WTC11 (cell line): ENCODE results near the gene OR52B4. TPM values are rescaled to one million over a fixed set of nuclear protein-coding genes. Genes with fewer than 3 reads are reported as not detected.
A peak's percentile ranks its signal among the peaks of the same experiment; 100 is the strongest.
"Not testable (repeated sequence)": the region's sequence is repeated elsewhere in the genome, so short reads cannot be mapped to it uniquely, and the experiment has no call there.

Experiments used
- ATAC-seq: fragments of 200-7000 bp; cut with Tn5 transposase; 2 replicates; pipeline ENCODE4 v1.10.0; 2021; ENCODE audit warnings: mild to moderate bottlenecking, moderate library complexity
- CTCF ChIA-PET: fragments of 300-600 bp; sonication (Branson Sonifier 250); formaldehyde crosslinking; loops from one replicate; lab custom pipeline; 2021; ENCODE audit warnings: antibody characterized with exemption; lab: Charles Lee
- POLR2A ChIA-PET: fragments of 350-600 bp; sonication (Branson Sonifier 250); formaldehyde crosslinking; loops from one replicate; lab custom pipeline; 2021; ENCODE audit warnings: antibody characterized with exemption; lab: Charles Lee
- DNase-seq: peaks from one replicate; pipeline ENCODE4 v3.0.0; 2021; ENCODE audit warnings: low spot score
- H3K27ac Mint-ChIP-seq: 2 replicates; pipeline ENCODE4 v1.8.0; 2021; ENCODE audit warnings: mixed read lengths
- H3K27me3 Mint-ChIP-seq: 2 replicates; pipeline ENCODE4 v1.8.0; 2021; ENCODE audit warnings: low read depth, mild to moderate bottlenecking, moderate library complexity, mixed read lengths
- H3K36me3 Mint-ChIP-seq: 2 replicates; pipeline ENCODE4 v1.8.0; 2021; ENCODE audit warnings: mixed read lengths
- H3K4me1 Mint-ChIP-seq: 2 replicates; pipeline ENCODE4 v1.8.0; 2022; ENCODE audit warnings: mixed read lengths
- H3K4me3 Mint-ChIP-seq: 2 replicates; pipeline ENCODE4 v1.8.0; 2021; ENCODE audit warnings: mild to moderate bottlenecking, moderate library complexity, mixed read lengths
- H3K9me3 Mint-ChIP-seq: 2 replicates; pipeline ENCODE4 v1.8.0; 2021; ENCODE audit warnings: mixed read lengths
- CREM ChIP-seq: sonication (generic); formaldehyde crosslinking; IDR thresholded peaks from 2 replicates; pipeline ENCODE4 v1.8.1; 2022; ENCODE audit warnings: mild to moderate bottlenecking, missing genetic modification reagents, moderate library complexity
- ELF4 ChIP-seq: sonication (generic); formaldehyde crosslinking; IDR thresholded peaks from 2 replicates; pipeline ENCODE4 v1.8.1; 2022; ENCODE audit warnings: low read depth, mild to moderate bottlenecking, moderate library complexity, missing genetic modification reagents
- EMX1 ChIP-seq: fragments of 250-450 bp; sonication (Bioruptor Pico); IDR thresholded peaks from 2 replicates; pipeline ENCODE4 v1.8.0; 2021; ENCODE audit warnings: mild to moderate bottlenecking
- ESRRA ChIP-seq: sonication (generic); formaldehyde crosslinking; IDR thresholded peaks from 2 replicates; pipeline ENCODE4 v1.8.1; 2022; ENCODE audit warnings: mild to moderate bottlenecking, missing genetic modification reagents, borderline replicate concordance
- JAZF1 ChIP-seq: fragments of 250-450 bp; sonication (Bioruptor Pico); IDR thresholded peaks from 2 replicates; pipeline ENCODE4 v1.9.0; 2021; ENCODE audit warnings: moderate library complexity, mild to moderate bottlenecking, inconsistent platforms
- MYBL2 ChIP-seq: sonication (generic); formaldehyde crosslinking; IDR thresholded peaks from 2 replicates; pipeline ENCODE4 v1.8.1; 2023; ENCODE audit warnings: mild to moderate bottlenecking, moderate library complexity, missing genetic modification reagents
- RELA ChIP-seq: sonication (generic); formaldehyde crosslinking; IDR thresholded peaks from 2 replicates; pipeline ENCODE4 v1.8.1; 2022; ENCODE audit warnings: missing genetic modification reagents, mild to moderate bottlenecking, borderline replicate concordance
- SMAD4 ChIP-seq: sonication (generic); formaldehyde crosslinking; IDR thresholded peaks from 2 replicates; pipeline ENCODE4 v1.8.0; 2022; ENCODE audit warnings: mild to moderate bottlenecking, missing genetic modification reagents
- SP1 ChIP-seq: sonication (generic); formaldehyde crosslinking; conservative IDR thresholded peaks from 2 replicates; pipeline ENCODE4 v1.8.1; 2022; ENCODE audit warnings: missing genetic modification reagents
- TEAD1 ChIP-seq: sonication (generic); formaldehyde crosslinking; IDR thresholded peaks from 2 replicates; pipeline ENCODE4 v1.8.0; 2022; ENCODE audit warnings: mild to moderate bottlenecking, missing genetic modification reagents
- ZBTB21 ChIP-seq: sonication (generic); formaldehyde crosslinking; IDR thresholded peaks from 2 replicates; pipeline ENCODE4 v1.8.1; 2023; ENCODE audit warnings: mild to moderate bottlenecking, missing genetic modification reagents, borderline replicate concordance
- ZNF219 ChIP-seq: sonication (generic); formaldehyde crosslinking; IDR thresholded peaks from 2 replicates; pipeline ENCODE4 v1.8.0; 2023; ENCODE audit warnings: missing genetic modification reagents, mild to moderate bottlenecking, borderline replicate concordance
- ZNF671 ChIP-seq: fragments of 250-450 bp; sonication (Bioruptor Pico); IDR thresholded peaks from 2 replicates; pipeline ENCODE4 v1.8.0; 2021; ENCODE audit warnings: mild to moderate bottlenecking
- total RNA-seq: library from RNA; stranded (reverse); gene quantifications from 3 replicates; pipeline ENCODE4 v1.2.3, GENCODE V29; 2021
- TF ChIP-seq, protein P1 (sequence below): sonication (generic); formaldehyde crosslinking; IDR thresholded peaks from 2 replicates; pipeline ENCODE4 v1.8.1; 2022; ENCODE audit warnings: mild to moderate bottlenecking, missing genetic modification reagents, moderate library complexity, borderline replicate concordance
- TF ChIP-seq, protein P2 (sequence below): sonication (generic); formaldehyde crosslinking; IDR thresholded peaks from 2 replicates; pipeline ENCODE4 v1.8.0; 2022; ENCODE audit warnings: mild to moderate bottlenecking, missing genetic modification reagents
- TF ChIP-seq, protein P3 (sequence below): sonication (generic); formaldehyde crosslinking; IDR thresholded peaks from 2 replicates; pipeline ENCODE4 v1.8.1; 2022; ENCODE audit warnings: mild to moderate bottlenecking, moderate library complexity, missing genetic modification reagents
- TF ChIP-seq, protein P4 (sequence below): fragments of 250-450 bp; sonication (Bioruptor Pico); IDR thresholded peaks from 2 replicates; pipeline ENCODE4 v2.1.2; 2022; ENCODE audit warnings: mild to moderate bottlenecking, moderate library complexity
- TF ChIP-seq, protein P5 (sequence below): sonication (generic); formaldehyde crosslinking; conservative IDR thresholded peaks from 2 replicates; pipeline ENCODE4 v1.8.1; 2023; ENCODE audit warnings: mild to moderate bottlenecking, low read depth, missing genetic modification reagents, moderate library complexity
- TF ChIP-seq, protein P6 (sequence below): sonication (generic); formaldehyde crosslinking; IDR thresholded peaks from 2 replicates; pipeline ENCODE4 v1.8.0; 2023; ENCODE audit warnings: mild to moderate bottlenecking, missing genetic modification reagents
- TF ChIP-seq, protein P7 (sequence below): sonication (generic); formaldehyde crosslinking; IDR thresholded peaks from 2 replicates; pipeline ENCODE4 v1.8.0; 2022; ENCODE audit warnings: mild to moderate bottlenecking, missing genetic modification reagents

The OR52B4 gene
- total RNA-seq, 1 experiment from 2014 or later: not detected

DNA sequence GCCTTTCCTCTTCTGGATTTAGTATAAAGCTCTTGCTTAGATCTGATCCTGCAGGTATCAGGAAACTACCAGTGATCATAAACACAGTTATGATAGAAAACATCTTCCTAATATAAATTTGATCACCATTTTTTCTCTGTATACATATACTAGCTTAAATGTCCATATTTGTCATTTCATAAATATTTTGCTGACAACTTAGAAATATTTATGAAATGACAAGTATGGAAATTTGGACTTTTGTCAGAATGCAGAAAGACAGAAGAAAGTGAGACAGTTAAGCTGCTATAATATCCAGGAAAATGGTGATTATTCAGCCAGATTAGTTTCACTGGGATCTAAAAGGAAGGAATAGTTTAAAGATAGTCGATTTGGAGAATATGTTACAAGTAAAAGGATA, 48.1 kb upstream of the OR52B4 start (continued):
- TF ChIP-seq ELF4 (no peak), JAZF1 (no peak), ZNF219 (CRISPR knock-in tag) (no peak), ZNF671 (CRISPR knock-in tag) (no peak), MYBL2 (CRISPR knock-in tag) (no peak), SP1 (no peak), ZBTB21 (CRISPR knock-in tag) (no peak)
- TF ChIP-seq, protein P1, sequence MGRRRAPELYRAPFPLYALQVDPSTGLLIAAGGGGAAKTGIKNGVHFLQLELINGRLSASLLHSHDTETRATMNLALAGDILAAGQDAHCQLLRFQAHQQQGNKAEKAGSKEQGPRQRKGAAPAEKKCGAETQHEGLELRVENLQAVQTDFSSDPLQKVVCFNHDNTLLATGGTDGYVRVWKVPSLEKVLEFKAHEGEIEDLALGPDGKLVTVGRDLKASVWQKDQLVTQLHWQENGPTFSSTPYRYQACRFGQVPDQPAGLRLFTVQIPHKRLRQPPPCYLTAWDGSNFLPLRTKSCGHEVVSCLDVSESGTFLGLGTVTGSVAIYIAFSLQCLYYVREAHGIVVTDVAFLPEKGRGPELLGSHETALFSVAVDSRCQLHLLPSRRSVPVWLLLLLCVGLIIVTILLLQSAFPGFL: no peak
- TF ChIP-seq, protein P2, sequence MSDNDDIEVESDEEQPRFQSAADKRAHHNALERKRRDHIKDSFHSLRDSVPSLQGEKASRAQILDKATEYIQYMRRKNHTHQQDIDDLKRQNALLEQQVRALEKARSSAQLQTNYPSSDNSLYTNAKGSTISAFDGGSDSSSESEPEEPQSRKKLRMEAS (CRISPR knock-in tag): no peak

DNA sequence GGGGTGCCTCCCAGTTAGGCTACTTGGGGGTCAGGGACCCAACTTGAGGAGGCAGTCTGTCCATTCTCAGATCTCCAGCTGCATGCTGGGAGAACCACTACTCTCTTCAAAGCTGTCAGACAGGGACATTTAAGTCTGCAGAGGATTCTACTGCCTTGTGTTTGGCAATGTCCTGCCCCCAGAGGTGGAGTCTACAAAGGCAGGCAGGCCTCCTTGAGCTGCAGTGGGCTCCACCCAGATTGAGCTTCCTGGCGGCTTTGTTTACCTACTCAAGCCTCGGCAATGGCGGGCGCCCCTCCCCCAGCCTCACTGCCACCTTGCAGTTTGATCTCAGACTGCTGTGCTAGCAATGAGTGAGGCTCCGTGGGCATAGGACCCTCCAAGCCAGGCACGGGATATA, 38.0 kb upstream of the OR52B4 start:
- peaks cover 54% of the 10 kb centered on the region for H3K9me3 Mint-ChIP-seq
- H3K4me3 Mint-ChIP-seq, H3K4me1 Mint-ChIP-seq, ATAC-seq, CTCF ChIA-PET, H3K27ac Mint-ChIP-seq, POLR2A ChIA-PET, DNase-seq: not testable (repeated sequence)
- peaks cover 18% of the 10 kb centered on the region for H3K27me3 Mint-ChIP-seq
- peaks cover 34% of the 10 kb centered on the region for H3K36me3 Mint-ChIP-seq

DNA sequence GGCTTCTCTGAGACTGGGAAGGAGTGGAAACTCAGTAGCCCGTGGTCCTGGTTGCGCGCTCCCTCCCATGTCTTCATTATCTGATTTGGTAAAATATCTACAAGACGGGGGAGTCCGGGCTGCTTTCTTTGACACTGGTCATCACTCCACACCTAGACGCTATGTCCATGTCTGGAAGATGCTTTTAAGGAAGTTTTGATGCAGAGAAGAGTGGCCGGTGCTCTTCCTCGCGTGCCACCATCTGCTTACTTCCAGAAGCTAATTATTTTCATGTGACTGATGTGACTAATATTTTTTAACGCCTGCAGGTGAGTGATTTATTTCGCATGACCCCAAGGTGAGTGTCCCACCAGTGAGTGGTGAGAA, 25.7 kb upstream of the OR52B4 start:
- ChIA-PET POLR2A (interaction anchor here (0.8 kb wide), 1 partner anchor 206 kb away, joined by 3 read pairs; no protein-coding TSS in a partner anchor), CTCF (interaction anchor here (1.2 to 2.2 kb wide), 4 partner anchors 17 to 212 kb away, joined by 3 to 20 read pairs (median 4); no protein-coding TSS in a partner anchor)
- no peak for DNase-seq
- TF ChIP-seq EMX1 (CRISPR knock-in tag) (no peak), CREM (CRISPR knock-in tag) (no peak), ELF4 (no peak), TEAD1 (no peak), SMAD4 (CRISPR knock-in tag) (no peak), RELA (CRISPR knock-in tag) (no peak), ESRRA (no peak)
- TF ChIP-seq, protein P3, sequence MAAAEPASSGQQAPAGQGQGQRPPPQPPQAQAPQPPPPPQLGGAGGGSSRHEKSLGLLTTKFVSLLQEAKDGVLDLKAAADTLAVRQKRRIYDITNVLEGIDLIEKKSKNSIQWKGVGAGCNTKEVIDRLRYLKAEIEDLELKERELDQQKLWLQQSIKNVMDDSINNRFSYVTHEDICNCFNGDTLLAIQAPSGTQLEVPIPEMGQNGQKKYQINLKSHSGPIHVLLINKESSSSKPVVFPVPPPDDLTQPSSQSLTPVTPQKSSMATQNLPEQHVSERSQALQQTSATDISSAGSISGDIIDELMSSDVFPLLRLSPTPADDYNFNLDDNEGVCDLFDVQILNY (CRISPR knock-in tag): no peak
- TF ChIP-seq, protein P4, sequence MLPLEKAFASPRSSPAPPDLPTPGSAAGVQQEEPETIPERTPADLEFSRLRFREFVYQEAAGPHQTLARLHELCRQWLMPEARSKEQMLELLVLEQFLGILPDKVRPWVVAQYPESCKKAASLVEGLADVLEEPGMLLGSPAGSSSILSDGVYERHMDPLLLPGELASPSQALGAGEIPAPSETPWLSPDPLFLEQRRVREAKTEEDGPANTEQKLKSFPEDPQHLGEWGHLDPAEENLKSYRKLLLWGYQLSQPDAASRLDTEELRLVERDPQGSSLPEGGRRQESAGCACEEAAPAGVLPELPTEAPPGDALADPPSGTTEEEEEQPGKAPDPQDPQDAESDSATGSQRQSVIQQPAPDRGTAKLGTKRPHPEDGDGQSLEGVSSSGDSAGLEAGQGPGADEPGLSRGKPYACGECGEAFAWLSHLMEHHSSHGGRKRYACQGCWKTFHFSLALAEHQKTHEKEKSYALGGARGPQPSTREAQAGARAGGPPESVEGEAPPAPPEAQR: no peak
- TF ChIP-seq, protein P5, sequence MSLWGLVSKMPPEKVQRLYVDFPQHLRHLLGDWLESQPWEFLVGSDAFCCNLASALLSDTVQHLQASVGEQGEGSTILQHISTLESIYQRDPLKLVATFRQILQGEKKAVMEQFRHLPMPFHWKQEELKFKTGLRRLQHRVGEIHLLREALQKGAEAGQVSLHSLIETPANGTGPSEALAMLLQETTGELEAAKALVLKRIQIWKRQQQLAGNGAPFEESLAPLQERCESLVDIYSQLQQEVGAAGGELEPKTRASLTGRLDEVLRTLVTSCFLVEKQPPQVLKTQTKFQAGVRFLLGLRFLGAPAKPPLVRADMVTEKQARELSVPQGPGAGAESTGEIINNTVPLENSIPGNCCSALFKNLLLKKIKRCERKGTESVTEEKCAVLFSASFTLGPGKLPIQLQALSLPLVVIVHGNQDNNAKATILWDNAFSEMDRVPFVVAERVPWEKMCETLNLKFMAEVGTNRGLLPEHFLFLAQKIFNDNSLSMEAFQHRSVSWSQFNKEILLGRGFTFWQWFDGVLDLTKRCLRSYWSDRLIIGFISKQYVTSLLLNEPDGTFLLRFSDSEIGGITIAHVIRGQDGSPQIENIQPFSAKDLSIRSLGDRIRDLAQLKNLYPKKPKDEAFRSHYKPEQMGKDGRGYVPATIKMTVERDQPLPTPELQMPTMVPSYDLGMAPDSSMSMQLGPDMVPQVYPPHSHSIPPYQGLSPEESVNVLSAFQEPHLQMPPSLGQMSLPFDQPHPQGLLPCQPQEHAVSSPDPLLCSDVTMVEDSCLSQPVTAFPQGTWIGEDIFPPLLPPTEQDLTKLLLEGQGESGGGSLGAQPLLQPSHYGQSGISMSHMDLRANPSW (CRISPR knock-in tag): no peak
- TF ChIP-seq, protein P6, sequence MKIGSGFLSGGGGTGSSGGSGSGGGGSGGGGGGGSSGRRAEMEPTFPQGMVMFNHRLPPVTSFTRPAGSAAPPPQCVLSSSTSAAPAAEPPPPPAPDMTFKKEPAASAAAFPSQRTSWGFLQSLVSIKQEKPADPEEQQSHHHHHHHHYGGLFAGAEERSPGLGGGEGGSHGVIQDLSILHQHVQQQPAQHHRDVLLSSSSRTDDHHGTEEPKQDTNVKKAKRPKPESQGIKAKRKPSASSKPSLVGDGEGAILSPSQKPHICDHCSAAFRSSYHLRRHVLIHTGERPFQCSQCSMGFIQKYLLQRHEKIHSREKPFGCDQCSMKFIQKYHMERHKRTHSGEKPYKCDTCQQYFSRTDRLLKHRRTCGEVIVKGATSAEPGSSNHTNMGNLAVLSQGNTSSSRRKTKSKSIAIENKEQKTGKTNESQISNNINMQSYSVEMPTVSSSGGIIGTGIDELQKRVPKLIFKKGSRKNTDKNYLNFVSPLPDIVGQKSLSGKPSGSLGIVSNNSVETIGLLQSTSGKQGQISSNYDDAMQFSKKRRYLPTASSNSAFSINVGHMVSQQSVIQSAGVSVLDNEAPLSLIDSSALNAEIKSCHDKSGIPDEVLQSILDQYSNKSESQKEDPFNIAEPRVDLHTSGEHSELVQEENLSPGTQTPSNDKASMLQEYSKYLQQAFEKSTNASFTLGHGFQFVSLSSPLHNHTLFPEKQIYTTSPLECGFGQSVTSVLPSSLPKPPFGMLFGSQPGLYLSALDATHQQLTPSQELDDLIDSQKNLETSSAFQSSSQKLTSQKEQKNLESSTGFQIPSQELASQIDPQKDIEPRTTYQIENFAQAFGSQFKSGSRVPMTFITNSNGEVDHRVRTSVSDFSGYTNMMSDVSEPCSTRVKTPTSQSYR (CRISPR knock-in tag): no peak
- TF ChIP-seq, protein P7, sequence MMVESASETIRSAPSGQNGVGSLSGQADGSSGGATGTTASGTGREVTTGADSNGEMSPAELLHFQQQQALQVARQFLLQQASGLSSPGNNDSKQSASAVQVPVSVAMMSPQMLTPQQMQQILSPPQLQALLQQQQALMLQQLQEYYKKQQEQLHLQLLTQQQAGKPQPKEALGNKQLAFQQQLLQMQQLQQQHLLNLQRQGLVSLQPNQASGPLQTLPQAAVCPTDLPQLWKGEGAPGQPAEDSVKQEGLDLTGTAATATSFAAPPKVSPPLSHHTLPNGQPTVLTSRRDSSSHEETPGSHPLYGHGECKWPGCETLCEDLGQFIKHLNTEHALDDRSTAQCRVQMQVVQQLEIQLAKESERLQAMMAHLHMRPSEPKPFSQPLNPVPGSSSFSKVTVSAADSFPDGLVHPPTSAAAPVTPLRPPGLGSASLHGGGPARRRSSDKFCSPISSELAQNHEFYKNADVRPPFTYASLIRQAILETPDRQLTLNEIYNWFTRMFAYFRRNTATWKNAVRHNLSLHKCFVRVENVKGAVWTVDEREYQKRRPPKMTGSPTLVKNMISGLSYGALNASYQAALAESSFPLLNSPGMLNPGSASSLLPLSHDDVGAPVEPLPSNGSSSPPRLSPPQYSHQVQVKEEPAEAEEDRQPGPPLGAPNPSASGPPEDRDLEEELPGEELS (CRISPR knock-in tag): no peak
- Mint-ChIP-seq H3K27ac (no peak overlapping the region), H3K27me3 (peaks cover 10% of the 10 kb centered on the region), H3K4me3 (peak overlapping the region; percentile 83), H3K4me1 (peaks cover 10% of the 10 kb centered on the region), H3K36me3 (peaks cover 35% of the 10 kb centered on the region), H3K9me3 (peaks cover 34% of the 10 kb centered on the region)
- no peak; the same call in 1 of the 2 replicates for ATAC-seq
